Ovary (tissue), 9 donors: ENCODE data around the gene DAPP1. TPM values are rescaled to one million over a fixed set of nuclear protein-coding genes. Genes with fewer than 3 reads are reported as not detected.

Experiments used
- DNase-seq, 5 donors: peaks; one replicate each; pipeline ENCODE4 v3.0.0-alpha.2; 2019 to 2020
- H3K27ac ChIP-seq, 2 donors: fragments of 200-600 bp; one replicate each; pipeline versions ENCODE4 v1.5.1 to v1.8.0; 2019 to 2022
- H3K27me3 ChIP-seq: fragments of 200-600 bp; one replicate; pipeline ENCODE4 v1.8.0; 2022
- H3K36me3 ChIP-seq: fragments of 200-600 bp; sonication (generic); one replicate; pipeline ENCODE4 v1.5.1; 2019
- H3K4me1 ChIP-seq: one replicate; pipeline ENCODE4 v1.8.1; 2013; ENCODE audit warnings: mild to moderate bottlenecking, moderate library complexity; ENCODE audit not compliant: insufficient read depth
- H3K4me3 ChIP-seq: fragments of 200-600 bp; sonication (generic); one replicate; pipeline ENCODE4 v1.5.1; 2017
- H3K9me3 ChIP-seq, 2 donors: fragments of 200-600 bp in 1 of 2; sonication (generic) in 1 of 2; one replicate each; pipeline versions ENCODE4 v1.5.1 to v1.8.1; 2013 to 2019; ENCODE audit warnings: mild to moderate bottlenecking in 1 of 2, moderate library complexity in 1 of 2
- EP300 ChIP-seq: sonication (generic); formaldehyde crosslinking; IDR thresholded peaks from one replicate; pipeline ENCODE4 v1.6.1; 2017; ENCODE audit warnings: antibody characterized with exemption
- POLR2A ChIP-seq: fragments of 450-650 bp; IDR thresholded peaks from one replicate; pipeline ENCODE4 v1.6.1; 2017; ENCODE audit warnings: antibody characterized with exemption, mild to moderate bottlenecking, moderate library complexity
- WGBS, 3 donors: extraction: QIAGEN DNeasy Blood & Tissue Kit in 1 of 3; methylation state at CpG; one replicate each; pipeline versions ENCODE4 v1.1.5 to v1.1.7; 2013 to 2017; 5-methylcytosine and 5-hydroxymethylcytosine counted together
- intact Hi-C, 4 donors: fragments of 100-400 bp; cut with DNase I; formaldehyde crosslinking; loops; one replicate each; pipeline versions ENCODE4 v1.11.0 to v1.15.1; 2022 to 2023
- polyA plus RNA-seq, 2 donors: library from polyadenylated mRNA; stranded (reverse); fragments of 200-250 nt in 1 of 2; fragments of 350-450 nt in 1 of 2; fragmentation: Illumina TruSeq in 1 of 2; extraction: RNeasy Lipid Tissue Mini Kit (QIAGEN cat#74804) in 1 of 2; gene quantifications; one replicate each; pipeline ENCODE4 v1.2.3, GENCODE V29; 2013 to 2014
- total RNA-seq, 7 donors: library from RNA; depleted of rRNA in 2 of 7; stranded (reverse); fragments of >200 nt in 2 of 7; fragmentation: NEBNext Ultra II Directional in 3 of 7; extraction: Animal tissue kit (Norgen Biotek cat#: 25700) in 3 of 7; gene quantifications; one replicate each; pipeline versions ENCODE4 v1.1.0 to v1.2.4, GENCODE V29; 2016 to 2023
- TF ChIP-seq, protein P1 (sequence below), 3 donors: fragments of 450-650 bp in 2 of 3; fragments of 200-600 bp in 1 of 3; IDR thresholded peaks; one replicate each; pipeline versions ENCODE4 v1.5.1 to v1.8.0; 2016 to 2022; ENCODE audit warnings: antibody characterized with exemption in 3 of 3, mild to moderate bottlenecking in 1 of 3
- donor health status: DM: no; HTN: no; CAD: no; lungs with moderate emphysema.
- donor health status: DM: no; HTN: no; CAD: no.
- donor health status: Bipolar disorder and iron deficiency.
- donor health status: DM: yes; HTN: yes; CAD: no.
- donor health status: DM: no; HTN: no; CAD: no.
- donor health status: DM: yes; HTN: yes; CAD: no.

The DAPP1 gene
- total and polyA plus RNA-seq, 9 donors: 0.34 to 4.1 (median 0.65) TPM

DNA sequence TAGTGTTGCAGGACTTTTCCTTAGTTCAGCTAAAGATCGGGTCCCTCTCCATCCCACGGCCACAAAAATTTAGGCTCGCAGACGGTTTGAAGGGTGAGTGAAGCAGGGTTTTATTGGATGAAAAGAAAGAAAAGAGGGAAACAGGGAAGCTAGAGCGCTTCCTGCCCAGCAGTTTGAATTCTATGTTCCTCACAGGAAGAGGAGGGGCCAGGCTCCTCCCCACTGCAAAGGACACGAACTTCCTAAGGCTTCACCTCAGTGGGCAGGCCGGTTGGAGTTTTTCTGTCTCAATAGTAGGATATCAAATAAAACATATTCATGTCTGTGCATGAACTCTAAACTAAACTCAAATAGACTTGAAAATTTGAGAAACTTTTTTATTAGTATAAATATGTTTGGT, 27.4 kb downstream of the DAPP1 start:
- Histone ChIP-seq H3K4me3 (no peak overlapping the region), H3K4me1 (peaks cover 6% of the 10 kb centered on the region), H3K27me3 (no peaks in the 10 kb centered on the region), H3K9me3 (no peaks in the 10 kb centered on the region), H3K27ac (no peak overlapping the region), H3K36me3 (no peaks in the 10 kb centered on the region)
- intact Hi-C loops: no loop called here
- TF ChIP-seq EP300 (no peak), POLR2A (no peak)
- TF ChIP-seq, protein P1, sequence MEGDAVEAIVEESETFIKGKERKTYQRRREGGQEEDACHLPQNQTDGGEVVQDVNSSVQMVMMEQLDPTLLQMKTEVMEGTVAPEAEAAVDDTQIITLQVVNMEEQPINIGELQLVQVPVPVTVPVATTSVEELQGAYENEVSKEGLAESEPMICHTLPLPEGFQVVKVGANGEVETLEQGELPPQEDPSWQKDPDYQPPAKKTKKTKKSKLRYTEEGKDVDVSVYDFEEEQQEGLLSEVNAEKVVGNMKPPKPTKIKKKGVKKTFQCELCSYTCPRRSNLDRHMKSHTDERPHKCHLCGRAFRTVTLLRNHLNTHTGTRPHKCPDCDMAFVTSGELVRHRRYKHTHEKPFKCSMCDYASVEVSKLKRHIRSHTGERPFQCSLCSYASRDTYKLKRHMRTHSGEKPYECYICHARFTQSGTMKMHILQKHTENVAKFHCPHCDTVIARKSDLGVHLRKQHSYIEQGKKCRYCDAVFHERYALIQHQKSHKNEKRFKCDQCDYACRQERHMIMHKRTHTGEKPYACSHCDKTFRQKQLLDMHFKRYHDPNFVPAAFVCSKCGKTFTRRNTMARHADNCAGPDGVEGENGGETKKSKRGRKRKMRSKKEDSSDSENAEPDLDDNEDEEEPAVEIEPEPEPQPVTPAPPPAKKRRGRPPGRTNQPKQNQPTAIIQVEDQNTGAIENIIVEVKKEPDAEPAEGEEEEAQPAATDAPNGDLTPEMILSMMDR (IDR thresholded peaks at IDR 0.05): no peak
- no peak for DNase-seq
- WGBS, 3 donors: 86 to 92% (median 90%) methylated on average over 7 of the region's 7 CpGs

GRCh38 chr4:99845179-99845578, 28.6 kb downstream of the DAPP1 start:
- intact Hi-C loops: no loop called here
- 86 to 95% (median 86%) methylated on average over 1 of the region's 1 CpG for WGBS, 3 donors
- no peak overlapping the region for H3K4me3 ChIP-seq
- DNase-seq: no peak
- H3K27ac ChIP-seq: no peak overlapping the region
- no peaks in the 10 kb centered on the region for H3K27me3 ChIP-seq
- peaks cover 6% of the 10 kb centered on the region for H3K4me1 ChIP-seq
- no peaks in the 10 kb centered on the region for H3K36me3 ChIP-seq
- TF ChIP-seq POLR2A: no peak
- TF ChIP-seq, protein P1 (IDR thresholded peaks at IDR 0.05): no peak
- TF ChIP-seq EP300: no peak
- no peaks in the 10 kb centered on the region for H3K9me3 ChIP-seq

GRCh38 chr4:99845708-99846469, 29.3 kb downstream of the DAPP1 start:
- no peak for DNase-seq
- no peaks in the 10 kb centered on the region for H3K9me3 ChIP-seq
- intact Hi-C loops: no loop called here
- WGBS, 3 donors: 76 to 83% (median 83%) methylated on average over 2 of the region's 2 CpGs
- H3K36me3 ChIP-seq: no peaks in the 10 kb centered on the region
- TF ChIP-seq, protein P1 (IDR thresholded peaks at IDR 0.05): no peak
- TF ChIP-seq POLR2A (no peak), EP300 (no peak)
- no peaks in the 10 kb centered on the region for H3K27me3 ChIP-seq
- H3K4me1 ChIP-seq: peaks cover 6% of the 10 kb centered on the region
- H3K27ac ChIP-seq: no peak overlapping the region
- H3K4me3 ChIP-seq: no peak overlapping the region

DNA sequence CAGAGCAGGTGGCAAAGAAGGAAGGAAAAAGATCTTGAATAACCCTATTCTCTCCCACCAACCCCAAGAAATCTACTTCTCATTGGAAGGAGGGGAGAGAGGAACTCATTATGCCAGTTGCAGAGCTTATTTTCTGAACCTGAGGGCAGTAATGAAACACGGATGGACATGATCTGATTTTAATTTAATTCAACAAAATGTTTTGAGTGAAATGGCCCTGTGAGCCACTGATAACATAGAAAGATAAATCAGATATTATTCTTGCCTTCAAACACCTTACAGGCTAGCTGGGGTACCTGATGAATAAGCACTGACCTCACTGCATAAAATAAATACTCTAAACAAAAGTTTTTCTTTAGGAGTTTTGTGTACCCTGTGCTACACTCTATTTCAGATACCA, 30.3 kb downstream of the DAPP1 start:
- Histone ChIP-seq H3K27ac (no peak overlapping the region), H3K4me3 (no peak overlapping the region), H3K9me3 (no peaks in the 10 kb centered on the region), H3K27me3 (no peaks in the 10 kb centered on the region), H3K36me3 (no peaks in the 10 kb centered on the region), H3K4me1 (peaks cover 6% of the 10 kb centered on the region)
- TF ChIP-seq, protein P1 (IDR thresholded peaks at IDR 0.05): no peak
- TF ChIP-seq EP300 (no peak), POLR2A (no peak)
- 72 to 84% (median 77%) methylated on average over 1 of the region's 1 CpG for WGBS, 3 donors
- intact Hi-C loops: no loop called here
- DNase-seq: no peak
